ENCODE data around the gene CLRN3.

DNA sequence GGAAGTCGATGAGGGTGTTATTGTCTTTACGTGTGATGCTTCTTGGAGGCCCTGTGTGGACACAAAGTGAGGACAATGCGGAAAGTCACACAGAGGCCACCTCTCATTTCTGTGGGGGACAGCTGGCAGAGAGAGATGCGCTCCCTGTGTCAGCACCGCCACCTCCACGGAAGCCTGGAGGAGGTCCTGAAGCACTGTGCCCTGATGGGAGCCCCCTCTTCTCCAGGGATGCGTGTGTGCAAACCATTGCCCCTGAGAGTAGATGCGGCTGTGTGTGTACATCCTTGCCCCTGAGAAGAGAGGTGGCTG, 16.2 kb upstream of the CLRN3 start:
- TF ChIP-seq, protein P1, sequence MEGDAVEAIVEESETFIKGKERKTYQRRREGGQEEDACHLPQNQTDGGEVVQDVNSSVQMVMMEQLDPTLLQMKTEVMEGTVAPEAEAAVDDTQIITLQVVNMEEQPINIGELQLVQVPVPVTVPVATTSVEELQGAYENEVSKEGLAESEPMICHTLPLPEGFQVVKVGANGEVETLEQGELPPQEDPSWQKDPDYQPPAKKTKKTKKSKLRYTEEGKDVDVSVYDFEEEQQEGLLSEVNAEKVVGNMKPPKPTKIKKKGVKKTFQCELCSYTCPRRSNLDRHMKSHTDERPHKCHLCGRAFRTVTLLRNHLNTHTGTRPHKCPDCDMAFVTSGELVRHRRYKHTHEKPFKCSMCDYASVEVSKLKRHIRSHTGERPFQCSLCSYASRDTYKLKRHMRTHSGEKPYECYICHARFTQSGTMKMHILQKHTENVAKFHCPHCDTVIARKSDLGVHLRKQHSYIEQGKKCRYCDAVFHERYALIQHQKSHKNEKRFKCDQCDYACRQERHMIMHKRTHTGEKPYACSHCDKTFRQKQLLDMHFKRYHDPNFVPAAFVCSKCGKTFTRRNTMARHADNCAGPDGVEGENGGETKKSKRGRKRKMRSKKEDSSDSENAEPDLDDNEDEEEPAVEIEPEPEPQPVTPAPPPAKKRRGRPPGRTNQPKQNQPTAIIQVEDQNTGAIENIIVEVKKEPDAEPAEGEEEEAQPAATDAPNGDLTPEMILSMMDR (IDR thresholded peaks at IDR 0.05; ENCODE audit: insufficient read depth, low read length, poor library complexity, severe bottlenecking) = no peak
- TF ChIP-seq EZH2phosphoT487 (conservative IDR thresholded peaks at IDR 0.05; ENCODE audit: low read length) = no peak

All from SU-DHL-6 (cell line).